Effector memory CD8-positive, alpha-beta T cell (primary cell): ENCODE results near the gene MAP3K5.

Experiments
- ATAC-seq: fragments of 150-1000 bp; cut with Tn5 transposase; replicated peaks from 2 replicates; pipeline ENCODE4 v1.10.0; 2021; ENCODE audit warnings: mild to moderate bottlenecking, moderate library complexity
- DNase-seq, 3 experiments: peaks; one replicate each; pipeline ENCODE4 v3.0.0; 2021
- H3K27ac Mint-ChIP-seq, 2 donors: one replicate each; pipeline ENCODE4 v1.8.0; 2022; ENCODE audit warnings: mild to moderate bottlenecking in 2 of 2, mixed read lengths in 2 of 2, moderate library complexity in 2 of 2
- H3K27me3 Mint-ChIP-seq, 2 donors: one replicate each; pipeline ENCODE4 v1.8.0; 2022; ENCODE audit warnings: mixed read lengths in 2 of 2
- H3K36me3 Mint-ChIP-seq: one replicate; pipeline ENCODE4 v1.8.0; 2022; ENCODE audit warnings: mild to moderate bottlenecking, moderate library complexity, mixed read lengths; ENCODE audit not compliant: insufficient read depth
- H3K4me1 Mint-ChIP-seq, 2 donors: one replicate each; pipeline ENCODE4 v1.8.0; 2022; ENCODE audit warnings: low read depth in 2 of 2, mixed read lengths in 2 of 2
- H3K4me3 Mint-ChIP-seq, 2 donors: one replicate each; pipeline ENCODE4 v1.8.0; 2022; ENCODE audit warnings: mild to moderate bottlenecking in 2 of 2, mixed read lengths in 2 of 2, moderate library complexity in 2 of 2
- H3K9me3 Mint-ChIP-seq, 2 donors: one replicate each; pipeline ENCODE4 v1.8.0; 2022; ENCODE audit warnings: mixed read lengths in 2 of 2

MAP3K5 gene

GRCh38 chr6:136684466-136684865 lies 107.8 kb downstream of the MAP3K5 start:
- Mint-ChIP-seq H3K27me3 (no peaks in the 10 kb centered on the region), H3K4me3 (no peak overlapping the region), H3K9me3 (no peaks in the 10 kb centered on the region), H3K4me1 (peaks cover 16 to 30% of the 10 kb centered on the region in 2 donors), H3K36me3 (peaks cover 15% of the 10 kb centered on the region), H3K27ac (no peak overlapping the region)
- no peak for DNase-seq
- no peak for ATAC-seq

DNA sequence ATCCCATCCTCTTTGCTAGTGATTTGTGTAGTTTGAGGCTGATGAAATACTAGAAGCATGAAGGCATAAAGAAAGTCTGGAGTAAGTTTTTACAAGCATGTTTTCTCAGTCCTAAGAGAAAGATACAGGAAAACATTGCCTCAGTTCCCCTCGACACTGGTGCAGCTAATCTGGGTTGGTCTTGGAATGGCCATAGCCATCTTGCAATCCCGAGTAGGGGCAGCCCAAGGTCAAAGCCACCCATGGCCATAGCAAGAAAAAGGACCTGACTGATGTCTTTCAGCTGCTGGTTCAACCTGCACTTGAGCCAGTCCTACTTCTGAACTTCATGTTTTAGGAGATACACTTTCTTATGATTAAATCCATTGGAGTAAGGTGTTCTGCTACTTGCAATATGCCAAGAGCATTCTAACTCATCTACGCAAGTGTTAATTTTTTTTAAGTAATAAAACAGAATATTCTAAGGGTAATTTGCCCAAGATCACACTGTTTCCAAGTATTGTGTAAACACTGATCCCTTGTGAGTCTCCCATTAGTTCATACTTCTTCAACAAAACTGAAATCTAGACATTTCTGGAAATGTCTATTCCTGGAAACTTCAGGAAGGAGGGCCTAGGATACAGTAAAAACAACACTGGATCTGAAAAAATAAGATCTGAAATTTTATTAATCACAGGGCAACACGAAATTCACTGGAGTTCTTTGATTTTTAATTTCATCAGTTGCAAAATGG lies 108.9 kb downstream of the MAP3K5 start:
- peaks cover 15% of the 10 kb centered on the region for H3K36me3 Mint-ChIP-seq
- H3K27me3 Mint-ChIP-seq, result no peaks in the 10 kb centered on the region
- ATAC-seq, result no peak

GRCh38 chr6:136682292-136682691 lies 110.0 kb downstream of the MAP3K5 start:
- Mint-ChIP-seq H3K4me3 (no peak overlapping the region), H3K36me3 (peaks cover 12% of the 10 kb centered on the region)
- ATAC-seq, result no peak

More for the DNA sequence above, 108.9 kb downstream of the MAP3K5 start:
- Mint-ChIP-seq H3K27ac (no peak overlapping the region), H3K4me3 (no peak overlapping the region), H3K4me1 (peaks cover 16 to 30% of the 10 kb centered on the region in 2 donors), H3K9me3 (no peaks in the 10 kb centered on the region)
- DNase-seq, result no peak

GRCh38 chr6:136677822-136678221 lies 114.5 kb downstream of the MAP3K5 start:
- H3K9me3 Mint-ChIP-seq, result no peaks in the 10 kb centered on the region
- H3K27me3 Mint-ChIP-seq, result no peaks in the 10 kb centered on the region
- no peak overlapping the region for H3K4me3 Mint-ChIP-seq
- no peak overlapping the region for H3K27ac Mint-ChIP-seq
- peaks cover 7 to 15% of the 10 kb centered on the region in 2 donors for H3K4me1 Mint-ChIP-seq
- no peak for ATAC-seq
- no peak for DNase-seq
- peaks cover 13% of the 10 kb centered on the region for H3K36me3 Mint-ChIP-seq

More at GRCh38 chr6:136682292-136682691, 110.0 kb downstream of the MAP3K5 start:
- H3K9me3 Mint-ChIP-seq, result no peaks in the 10 kb centered on the region
- no peak for DNase-seq
- peaks cover 16 to 27% of the 10 kb centered on the region in 2 donors for H3K4me1 Mint-ChIP-seq
- H3K27me3 Mint-ChIP-seq, result no peaks in the 10 kb centered on the region
- no peak overlapping the region for H3K27ac Mint-ChIP-seq

DNA sequence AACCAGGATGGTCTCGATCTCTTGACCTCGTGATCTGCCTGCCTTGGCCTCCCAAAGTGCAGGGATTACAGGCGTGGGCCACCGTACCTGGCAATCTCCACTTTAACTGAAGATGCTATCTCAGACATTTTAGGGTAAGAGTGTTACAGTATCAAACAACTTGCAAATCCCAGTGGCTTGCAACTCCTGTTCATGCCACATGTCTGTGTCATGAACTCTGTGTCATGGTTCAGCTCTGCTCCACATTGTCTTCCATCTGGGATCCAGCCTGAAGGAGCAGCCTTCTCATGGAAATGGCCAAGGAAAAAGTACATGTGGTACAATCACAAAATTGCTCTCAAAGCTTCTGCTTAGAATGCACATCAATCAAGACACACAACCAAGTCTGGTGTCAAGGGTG lies 114.9 kb downstream of the MAP3K5 start:
- Mint-ChIP-seq H3K27ac (no peak overlapping the region), H3K4me1 (peaks cover 7 to 15% of the 10 kb centered on the region in 2 donors), H3K9me3 (no peaks in the 10 kb centered on the region)

GRCh38 chr6:136676075-136676474 lies 116.2 kb downstream of the MAP3K5 start:
- DNase-seq, result no peak
- Mint-ChIP-seq H3K27ac (no peak overlapping the region), H3K36me3 (peaks cover 13% of the 10 kb centered on the region), H3K27me3 (no peaks in the 10 kb centered on the region), H3K9me3 (no peaks in the 10 kb centered on the region), H3K4me1 (peaks cover 5 to 12% of the 10 kb centered on the region in 2 donors), H3K4me3 (no peak overlapping the region)
- ATAC-seq, result no peak

More for the DNA sequence above, 114.9 kb downstream of the MAP3K5 start:
- ATAC-seq (no peak), DNase-seq (no peak)
- Mint-ChIP-seq H3K36me3 (peaks cover 16% of the 10 kb centered on the region), H3K27me3 (no peaks in the 10 kb centered on the region), H3K4me3 (no peak overlapping the region)

DNA sequence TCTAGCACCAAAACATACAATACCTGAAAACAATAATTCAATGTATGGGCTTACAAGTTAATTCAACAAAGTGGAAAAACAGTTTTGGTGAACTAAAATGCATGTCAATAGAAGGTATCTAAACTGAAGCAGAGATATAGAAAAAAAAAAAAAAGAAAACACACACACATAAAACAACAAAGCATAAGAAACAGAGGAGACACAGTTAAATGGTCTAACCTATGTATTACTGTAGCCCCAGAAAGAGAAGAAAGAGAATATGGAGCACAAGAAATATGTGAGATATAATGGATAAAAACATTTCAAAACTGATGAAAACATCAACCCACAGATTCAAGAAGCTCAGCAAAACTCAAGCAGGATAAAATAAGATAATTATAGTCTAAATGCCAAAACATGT lies 118.7 kb downstream of the MAP3K5 start:
- no peak for DNase-seq
- Mint-ChIP-seq H3K4me3 (no peak overlapping the region), H3K27me3 (no peaks in the 10 kb centered on the region), H3K36me3 (peaks cover 13% of the 10 kb centered on the region), H3K4me1 (peaks cover 0 to 5% of the 10 kb centered on the region in 2 donors), H3K9me3 (no peaks in the 10 kb centered on the region), H3K27ac (no peak overlapping the region)
- no peak for ATAC-seq

DNA sequence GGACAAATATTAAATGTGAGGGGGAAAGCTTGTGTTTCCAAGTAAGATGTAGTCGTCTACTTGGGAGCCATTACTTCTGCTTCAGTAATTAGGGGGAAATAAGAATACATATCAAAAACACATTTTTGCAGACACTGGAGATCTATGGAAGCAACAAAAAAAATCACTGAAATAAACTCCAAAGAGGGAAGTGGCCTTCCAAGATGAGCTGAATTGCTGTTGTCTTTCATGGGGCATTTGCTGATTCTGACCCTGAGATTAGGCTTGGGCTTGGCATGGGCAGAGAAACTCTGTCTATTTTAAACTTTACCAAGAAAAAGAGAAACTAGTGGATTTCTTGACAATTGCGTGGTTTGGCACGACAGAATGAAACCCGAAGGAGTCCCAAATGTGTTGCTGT lies 120.1 kb downstream of the MAP3K5 start:
- Mint-ChIP-seq H3K27ac (no peak overlapping the region), H3K4me3 (no peak overlapping the region), H3K36me3 (peaks cover 17% of the 10 kb centered on the region), H3K4me1 (peaks cover 0 to 5% of the 10 kb centered on the region in 2 donors), H3K27me3 (no peaks in the 10 kb centered on the region), H3K9me3 (no peaks in the 10 kb centered on the region)
- ATAC-seq, result no peak
- no peak for DNase-seq

DNA sequence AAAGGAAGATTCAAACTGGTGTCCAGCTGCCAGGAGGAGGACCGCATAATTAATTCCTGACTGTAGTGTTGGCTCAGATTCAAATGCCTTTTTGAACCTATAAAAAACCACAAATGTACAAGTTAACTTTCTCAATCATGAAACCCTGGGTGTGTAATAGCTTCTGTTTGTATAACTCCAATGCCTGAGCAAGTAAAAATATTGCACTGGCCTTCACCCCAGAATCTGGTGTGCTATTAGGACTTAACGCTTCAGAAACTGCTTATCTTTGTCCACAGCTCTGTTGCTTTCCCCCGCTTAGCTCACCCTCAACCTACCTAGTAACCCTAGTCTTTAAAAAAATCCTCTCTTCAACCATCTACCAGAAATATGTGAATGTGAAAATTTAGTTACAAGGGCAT lies 123.0 kb downstream of the MAP3K5 start:
- H3K4me1 Mint-ChIP-seq, result peaks cover 0 to 5% of the 10 kb centered on the region in 2 donors
- no peaks in the 10 kb centered on the region for H3K27me3 Mint-ChIP-seq
- DNase-seq, result no peak
- no peak for ATAC-seq
- no peaks in the 10 kb centered on the region for H3K9me3 Mint-ChIP-seq
- H3K27ac Mint-ChIP-seq, result no peak overlapping the region
- H3K36me3 Mint-ChIP-seq, result peaks cover 27% of the 10 kb centered on the region
- no peak overlapping the region for H3K4me3 Mint-ChIP-seq

DNA sequence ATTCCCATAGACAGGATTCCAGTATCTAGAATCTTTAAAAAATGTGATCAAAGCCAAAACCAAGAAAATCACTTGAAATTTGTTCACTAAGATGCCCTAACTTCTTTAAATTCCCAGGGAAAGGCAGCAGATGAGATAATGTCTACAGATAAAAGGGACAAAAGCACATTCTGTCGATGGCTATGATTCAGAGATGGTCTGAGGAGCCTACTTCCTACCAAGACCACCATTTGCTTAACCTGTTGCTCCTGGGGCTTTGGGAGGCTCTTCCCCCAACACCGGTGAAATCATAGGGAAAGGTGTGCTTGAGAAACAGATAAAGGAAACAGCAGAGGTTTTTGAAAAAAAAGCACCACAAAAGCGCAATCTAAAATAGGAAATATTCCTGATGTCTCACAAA lies 123.7 kb downstream of the MAP3K5 start:
- no peaks in the 10 kb centered on the region for H3K27me3 Mint-ChIP-seq
- H3K27ac Mint-ChIP-seq, result no peak overlapping the region
- H3K4me3 Mint-ChIP-seq, result no peak overlapping the region
- H3K9me3 Mint-ChIP-seq, result no peaks in the 10 kb centered on the region
- ATAC-seq, result no peak
- peaks cover 0 to 3% of the 10 kb centered on the region in 2 donors for H3K4me1 Mint-ChIP-seq
- DNase-seq, result no peak
- peaks cover 29% of the 10 kb centered on the region for H3K36me3 Mint-ChIP-seq

GRCh38 chr6:136666041-136666440 lies 126.2 kb downstream of the MAP3K5 start:
- DNase-seq (no peak), ATAC-seq (no peak)
- Mint-ChIP-seq H3K4me3 (no peak overlapping the region), H3K9me3 (no peaks in the 10 kb centered on the region), H3K4me1 (no peaks in the 10 kb centered on the region), H3K36me3 (peaks cover 25% of the 10 kb centered on the region), H3K27me3 (no peaks in the 10 kb centered on the region), H3K27ac (no peak overlapping the region)

GRCh38 chr6:136662347-136663237 lies 129.7 kb downstream of the MAP3K5 start:
- Mint-ChIP-seq H3K36me3 (peaks cover 37% of the 10 kb centered on the region), H3K27me3 (no peaks in the 10 kb centered on the region), H3K4me3 (no peak overlapping the region), H3K27ac (peak overlapping the region in 1 of 2 donors; percentile 9), H3K9me3 (no peaks in the 10 kb centered on the region), H3K4me1 (peaks cover under 1 to 3% of the 10 kb centered on the region in 2 donors)
- no peak for ATAC-seq
- DNase-seq, result no peak

DNA sequence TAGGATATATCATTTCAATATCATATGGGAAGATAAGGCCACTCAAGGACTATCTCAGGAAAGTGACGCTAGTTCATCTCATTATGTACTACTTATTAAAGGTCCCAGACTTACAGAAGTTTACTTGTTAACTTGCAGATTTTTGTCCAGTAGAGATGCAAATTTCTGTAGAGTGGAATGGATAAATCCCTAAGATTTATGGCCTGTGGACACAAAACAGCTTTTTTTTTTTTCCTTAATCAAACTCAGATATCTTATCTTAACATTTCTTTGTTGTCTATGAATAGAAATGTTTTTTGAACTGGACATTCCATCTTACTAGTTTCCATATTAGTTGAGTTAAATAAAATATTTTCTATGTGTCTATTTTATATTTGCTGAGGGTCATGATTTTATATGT lies 131.6 kb downstream of the MAP3K5 start:
- Mint-ChIP-seq H3K4me3 (no peak overlapping the region), H3K27me3 (no peaks in the 10 kb centered on the region), H3K36me3 (peaks cover 39% of the 10 kb centered on the region), H3K9me3 (no peaks in the 10 kb centered on the region), H3K27ac (no peak overlapping the region), H3K4me1 (peaks cover 3% of the 10 kb centered on the region in 2 donors)
- DNase-seq, result no peak
- ATAC-seq, result no peak
